Measurements from ENCODE around the gene PACS1.

The PACS1 gene

GRCh38 chr11:66268952-66269905 lies 199.2 kb downstream of the PACS1 start:
- H3K9me3 ChIP-seq = no peaks in the 10 kb centered on the region
- H3K4me1 ChIP-seq (ENCODE audit: control insufficient read depth in 1 of 2, insufficient read depth in 1 of 2, low read depth in 1 of 2, low read length in 1 of 2) = peaks cover 28 to 32% of the 10 kb centered on the region in 2 experiments
- H3K27ac ChIP-seq = peak overlapping the region; percentile 87
- H3K36me3 ChIP-seq = peaks cover 34% of the 10 kb centered on the region
- H3K4me3 ChIP-seq (ENCODE audit: low read depth in 1 of 2, low read length in 1 of 2) = peak overlapping the region; percentile 96 to 97
- TF ChIP-seq CTCF (IDR thresholded peaks at IDR 0.05) = peak; percentile 29
- peaks cover 7% of the 10 kb centered on the region for H3K27me3 ChIP-seq

- Histone ChIP-seq H3K27me3 (peaks cover 2% of the 10 kb centered on the region), H3K36me3 (peaks cover 60% of the 10 kb centered on the region), H3K4me3 (ENCODE audit: low read depth in 1 of 2, low read length in 1 of 2) (no peak overlapping the region), H3K9me3 (no peaks in the 10 kb centered on the region), H3K4me1 (ENCODE audit: control insufficient read depth in 1 of 2, insufficient read depth in 1 of 2, low read depth in 1 of 2, low read length in 1 of 2) (peaks cover 27 to 31% of the 10 kb centered on the region in 2 experiments), H3K27ac (no peak overlapping the region)
- TF ChIP-seq CTCF (IDR thresholded peaks at IDR 0.05) = no peak
Observed at GRCh38 chr11:66271816-66272215, 201.7 kb downstream of the PACS1 start.

DNA sequence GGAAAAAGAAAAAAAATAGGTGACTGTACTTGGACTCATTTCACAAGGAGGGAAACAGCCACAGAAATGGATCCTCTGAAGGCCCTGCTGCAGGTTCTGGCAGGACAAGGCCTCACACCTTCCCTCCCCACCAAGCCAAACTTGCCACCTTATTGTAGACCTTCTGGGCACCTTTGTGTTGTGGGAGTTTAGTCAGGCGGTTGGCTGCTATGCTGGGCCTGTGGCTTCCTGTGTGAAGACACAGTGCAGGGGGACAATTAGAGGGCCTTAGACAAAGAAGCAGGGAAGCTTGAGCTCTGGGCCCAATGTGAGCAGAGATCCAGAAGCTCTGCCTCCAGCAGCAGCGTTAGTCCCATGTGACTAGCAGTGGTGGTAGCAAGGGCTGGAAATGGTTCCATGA lies 202.5 kb downstream of the PACS1 start:
- Histone ChIP-seq H3K4me1 (ENCODE audit: control insufficient read depth in 1 of 2, insufficient read depth in 1 of 2, low read depth in 1 of 2, low read length in 1 of 2) (peaks cover 27 to 31% of the 10 kb centered on the region in 2 experiments), H3K27ac (no peak overlapping the region)
- no peak for TF ChIP-seq CTCF (IDR thresholded peaks at IDR 0.05)

DNA sequence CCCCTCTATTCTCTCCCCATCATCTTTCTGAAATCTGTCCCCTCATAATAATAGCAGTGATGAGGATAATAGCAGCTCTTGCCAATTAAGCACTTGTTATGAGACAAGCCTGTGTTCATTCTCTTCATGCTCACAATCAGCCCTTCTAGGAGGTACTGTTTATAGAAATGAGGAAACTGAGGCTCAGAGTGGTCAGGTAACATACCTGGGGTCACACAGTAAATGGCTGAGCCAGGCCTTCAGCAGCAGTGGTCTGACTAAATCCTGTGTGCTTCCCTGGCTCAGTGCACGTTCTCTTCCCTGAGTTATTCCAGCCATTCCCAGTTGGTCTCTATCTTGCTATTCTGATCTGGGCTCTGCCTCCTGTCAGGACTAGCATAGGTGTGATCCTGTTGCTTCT lies 204.1 kb downstream of the PACS1 start:
- H3K9me3 ChIP-seq = no peaks in the 10 kb centered on the region
- peaks cover 68% of the 10 kb centered on the region for H3K36me3 ChIP-seq
- no peak overlapping the region for H3K4me3 ChIP-seq (ENCODE audit: low read depth in 1 of 2, low read length in 1 of 2)
- H3K27me3 ChIP-seq = peaks cover 20% of the 10 kb centered on the region
- no peak for TF ChIP-seq CTCF (IDR thresholded peaks at IDR 0.05)
- no peak overlapping the region for H3K27ac ChIP-seq
- H3K4me1 ChIP-seq (ENCODE audit: control insufficient read depth in 1 of 2, insufficient read depth in 1 of 2, low read depth in 1 of 2, low read length in 1 of 2) = peaks cover 22 to 26% of the 10 kb centered on the region in 2 experiments

More for the DNA sequence above, 202.5 kb downstream of the PACS1 start:
- H3K36me3 ChIP-seq = peaks cover 68% of the 10 kb centered on the region
- peaks cover 6% of the 10 kb centered on the region for H3K27me3 ChIP-seq
- no peak overlapping the region for H3K4me3 ChIP-seq (ENCODE audit: low read depth in 1 of 2, low read length in 1 of 2)
- H3K9me3 ChIP-seq = no peaks in the 10 kb centered on the region

DNA sequence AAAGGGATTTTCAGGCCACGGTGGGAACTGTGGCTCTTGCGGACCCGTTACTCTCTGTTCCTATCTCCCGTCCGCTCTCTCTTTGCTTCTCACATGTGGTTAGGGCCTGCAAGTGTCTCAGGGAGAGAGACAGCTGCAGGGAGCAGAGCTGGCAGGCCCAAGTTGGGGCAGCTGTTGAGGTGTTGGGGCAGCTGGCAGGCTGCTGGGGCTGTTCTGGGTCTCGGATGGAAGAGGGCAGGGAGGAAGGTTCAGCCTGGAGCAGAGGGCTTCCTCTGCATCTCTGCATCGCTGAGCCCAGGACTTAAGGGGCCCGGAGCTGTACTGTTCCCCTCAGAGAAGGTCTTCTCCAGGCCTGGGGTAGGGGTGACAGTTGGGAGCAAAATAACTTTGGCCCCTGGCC lies 205.3 kb downstream of the PACS1 start:
- Histone ChIP-seq H3K36me3 (peaks cover 68% of the 10 kb centered on the region), H3K27me3 (peaks cover 32% of the 10 kb centered on the region), H3K4me3 (ENCODE audit: low read depth in 1 of 2, low read length in 1 of 2) (no peak overlapping the region), H3K27ac (no peak overlapping the region), H3K9me3 (no peaks in the 10 kb centered on the region), H3K4me1 (ENCODE audit: control insufficient read depth in 1 of 2, insufficient read depth in 1 of 2, low read depth in 1 of 2, low read length in 1 of 2) (peaks cover 10 to 15% of the 10 kb centered on the region in 2 experiments)
- TF ChIP-seq CTCF (IDR thresholded peaks at IDR 0.05) = no peak

Data from neutrophil (primary cell).